GM12875 (cell line): ENCODE data around the gene CARS1.

Experiments
- H3K4me3 ChIP-seq: one replicate; pipeline ENCODE4 v1.5.1; 2011; ENCODE audit warnings: low read depth, low read length, control low read depth
- CTCF ChIP-seq: IDR thresholded peaks from 2 replicates; pipeline ENCODE4 v1.5.1; 2011; ENCODE audit warnings: low read depth, mild to moderate bottlenecking, control low read depth, inconsistent platforms, low read length, moderate library complexity, borderline replicate concordance; ENCODE audit not compliant: insufficient read depth

CARS1 gene

GRCh38 chr11:2999464-2999998, 57.7 kb downstream of the CARS1 start:
- no peak overlapping the region for H3K4me3 ChIP-seq
- no peak for TF ChIP-seq CTCF

- H3K4me3 ChIP-seq: no peak overlapping the region
- TF ChIP-seq CTCF: no peak
Measured at GRCh38 chr11:2998073-2998850, 59.0 kb downstream of the CARS1 start.

GRCh38 chr11:2997406-2997805, 59.8 kb downstream of the CARS1 start:
- no peak overlapping the region for H3K4me3 ChIP-seq
- TF ChIP-seq CTCF: no peak

GRCh38 chr11:2996976-2997375, 60.2 kb downstream of the CARS1 start:
- no peak for TF ChIP-seq CTCF
- no peak overlapping the region for H3K4me3 ChIP-seq

- H3K4me3 ChIP-seq: no peak overlapping the region
- TF ChIP-seq CTCF: no peak
Measured at GRCh38 chr11:2995893-2996554, 61.2 kb downstream of the CARS1 start.

- TF ChIP-seq CTCF: no peak
- H3K4me3 ChIP-seq: no peak overlapping the region
Measured at GRCh38 chr11:2995031-2995561, 62.1 kb downstream of the CARS1 start.
